K562 (cell line): ENCODE data around the gene SIGLEC1. TPM values are rescaled to one million over a fixed set of nuclear protein-coding genes. Genes with fewer than 3 reads are reported as not detected.

Source experiments
- ATAC-seq: fragments of 200-7000 bp; cut with Tn5 transposase; 3 replicates; pipeline ENCODE4 v1.9.1; 2020; ENCODE audit warnings: moderate library complexity
- BruUV-seq: library from RNA; stranded (reverse); fragments of 400-500 nt; replicated peaks from 2 replicates; lab custom pipeline; 2021; lab: Mats Ljungman, UMichigan
- CTCF ChIA-PET: fragments of 300-600 bp; formaldehyde crosslinking; extraction: SDS; loops from one replicate; lab custom pipeline; 2021; ENCODE audit warnings: low intra/inter-chr PET ratio; lab: Yijun Ruan, JAX
- POLR2A ChIA-PET: fragments of 300-600, 350-650 bp; sonication (Branson Sonifier 250); formaldehyde crosslinking; extraction: SDS; loops from one replicate; lab custom pipeline; 2021; ENCODE audit warnings: antibody characterized with exemption, inconsistent platforms; lab: Yijun Ruan, JAX
- DNase-seq, 4 experiments: peaks; one replicate each; pipeline versions ENCODE4 v3.0.0 to v3.0.0-alpha.2; 2011 to 2018; ENCODE audit warnings: low spot score in 3 of 4, mixed read lengths in 3 of 4; ENCODE audit errors: extremely low read depth in 1 of 4
- FAIRE-seq: peaks from 2 replicates; lab custom pipeline; 2011; peaks lifted over from hg19 to GRCh38; lab: Jason Lieb, UNC
- H2AFZ ChIP-seq: 2 replicates; pipeline ENCODE4 v1.6.0; 2011; ENCODE audit warnings: low read depth, low read length, control low read depth, inconsistent platforms
- H3K27ac ChIP-seq: fragments of 200-600 bp; 3 replicates; pipeline ENCODE4 v1.8.0; 2011; ENCODE audit warnings: low read depth, mild to moderate bottlenecking, control low read depth, inconsistent platforms, low read length, moderate library complexity, mixed read lengths; ENCODE audit errors: extremely low read depth
- H3K27me3 ChIP-seq, 2 experiments: fragments of 300-600 bp in 1 of 2; 2 replicates in 1 of 2; 3 replicates in 1 of 2; pipeline versions ENCODE4 v1.6.0 to v1.8.0; 2011; ENCODE audit warnings: inconsistent platforms in 2 of 2, low read length in 2 of 2, mild to moderate bottlenecking in 1 of 2, mixed read lengths in 1 of 2, moderate library complexity in 1 of 2; ENCODE audit not compliant: control insufficient read depth in 2 of 2, insufficient read depth in 2 of 2
- H3K36me3 ChIP-seq: fragments of 300-600 bp; 3 replicates; pipeline ENCODE4 v1.8.0; 2011; ENCODE audit warnings: mild to moderate bottlenecking, low read length, inconsistent platforms; ENCODE audit not compliant: control insufficient read depth, insufficient read depth
- H3K4me1 ChIP-seq, 2 experiments: fragments of 200-600 bp in 1 of 2; replicated peaks in 1 of 2; 2 replicates in 1 of 2; 3 replicates in 1 of 2; pipeline versions ENCODE4 v1.5.1 to v1.8.0; 2011; ENCODE audit warnings: inconsistent platforms in 2 of 2, low read length in 2 of 2, mild to moderate bottlenecking in 1 of 2, mixed read lengths in 1 of 2, moderate library complexity in 1 of 2; ENCODE audit not compliant: control insufficient read depth in 2 of 2, insufficient read depth in 2 of 2
- H3K4me2 ChIP-seq: 2 replicates; pipeline ENCODE4 v1.6.1; 2011; ENCODE audit warnings: low read length, control low read depth, inconsistent platforms, mixed read lengths; ENCODE audit not compliant: insufficient read depth
- H3K4me3 ChIP-seq: fragments of 200-600 bp; sonication (generic), shearing (Covaris generic); 2 replicates; pipeline ENCODE4 v1.5.1; 2016; ENCODE audit warnings: control low read depth, inconsistent platforms
- H3K79me2 ChIP-seq: fragments of 200-600 bp; 3 replicates; pipeline ENCODE4 v1.8.0; 2011; ENCODE audit warnings: low read length, inconsistent platforms; ENCODE audit not compliant: control insufficient read depth, insufficient read depth
- H3K9ac ChIP-seq, 2 experiments: 2 replicates each; pipeline versions ENCODE4 v1.6.0 to v1.6.1; 2011; ENCODE audit warnings: low read depth in 2 of 2, low read length in 2 of 2, control low read depth in 1 of 2, inconsistent platforms in 1 of 2, mild to moderate bottlenecking in 1 of 2, mixed read lengths in 1 of 2; ENCODE audit not compliant: insufficient read depth in 1 of 2
- H3K9me1 ChIP-seq: one replicate; pipeline ENCODE4 v1.6.0; 2011; ENCODE audit warnings: inconsistent platforms, mild to moderate bottlenecking, low read length, moderate library complexity; ENCODE audit not compliant: control insufficient read depth, insufficient read depth
- H3K9me3 ChIP-seq: replicated peaks from 2 replicates; pipeline ENCODE4 v1.5.1; 2011; ENCODE audit warnings: low read depth, low read length, inconsistent platforms; ENCODE audit not compliant: control insufficient read depth, insufficient read depth
- H4K20me1 ChIP-seq: replicated peaks from 2 replicates; pipeline ENCODE4 v1.6.1; 2011; ENCODE audit warnings: low read length, inconsistent platforms, mixed read lengths; ENCODE audit not compliant: control insufficient read depth, insufficient read depth
- E2F1 ChIP-seq: sonication (generic); formaldehyde crosslinking; IDR thresholded peaks from 2 replicates; pipeline ENCODE4 v1.8.1; 2023; ENCODE audit warnings: mild to moderate bottlenecking, missing genetic modification reagents, moderate library complexity
- FOXJ2 ChIP-seq: fragments of 200-800 bp; sonication (Bioruptor generic); IDR thresholded peaks from 2 replicates; pipeline ENCODE4 v1.6.1; 2016; ENCODE audit warnings: missing genetic modification characterization, missing compliant biosample characterization
- HMG20A ChIP-seq: fragments of 450-650 bp; formaldehyde crosslinking; conservative IDR thresholded peaks from 2 replicates; pipeline ENCODE4 v1.4.0; 2020; ENCODE audit warnings: mild to moderate bottlenecking, mixed read lengths
- KHSRP ChIP-seq: fragments of 450-650 bp; IDR thresholded peaks from 2 replicates; pipeline ENCODE4 v1.6.1; 2017
- TEAD2 ChIP-seq: fragments of 450-650 bp; IDR thresholded peaks from 2 replicates; pipeline ENCODE4 v1.6.1; 2016; ENCODE audit warnings: missing genetic modification characterization, control low read depth, missing compliant biosample characterization
- ZNF274 ChIP-seq: IDR thresholded peaks from 2 replicates; pipeline ENCODE4 v1.6.1; 2011; ENCODE audit warnings: low read depth, mild to moderate bottlenecking, low read length, moderate library complexity, borderline replicate concordance
- WGBS: fragments of 100-300 bp; shearing (Covaris generic); methylation state at CpG from one replicate; pipeline ENCODE4 v1.1.6; 2016; ENCODE audit warnings: low coverage, mixed read lengths; ENCODE audit not compliant: insufficient coverage; ENCODE audit errors: missing lambda C conversion rate; 5-methylcytosine and 5-hydroxymethylcytosine counted together
- in situ Hi-C: fragments of 300-500 bp; cut with MboI; formaldehyde crosslinking; loops from 4 replicates; pipeline ENCODE4 v1.15.0; 2018; ENCODE audit warnings: inconsistent platforms, mixed read lengths
- intact Hi-C: fragments of 100-400 bp; cut with micrococcal nuclease; formaldehyde crosslinking; loops from 2 replicates; pipeline ENCODE4 v1.14.2; 2022
- polyA plus RNA-seq, 8 experiments: library from polyadenylated mRNA; depleted of rRNA in 4 of 8; stranded (reverse) in 5 of 8; unstranded in 3 of 8; fragments of >200 nt; fragmentation: Nextera tagmentation in 2 of 8; fragmentation: Illumina TruSeq in 1 of 8; extraction: Ambion mirVana in 2 of 8; extraction: Trizol in 1 of 8; gene quantifications; 2 replicates each; pipeline versions ENCODE4 v1.2.1 to v1.2.3, GENCODE V29; 2011 to 2014; ENCODE audit warnings: inconsistent platforms in 1 of 8, missing spikeins in 1 of 8
- total RNA-seq, 7 experiments: library from RNA; depleted of rRNA in 6 of 7; stranded (reverse); fragments of >200 nt in 6 of 7; fragmentation: Illumina TruSeq in 2 of 7; extraction: Trizol in 2 of 7; gene quantifications; 2 replicates each; pipeline versions ENCODE4 v1.2.1 to v1.2.3, GENCODE V29; 2011 to 2021; ENCODE audit warnings: low replicate concordance in 1 of 7

The SIGLEC1 gene
- total and polyA plus RNA-seq, 9 of the 15 experiments (the other 6 are each of a cell fraction or from before 2014, with no cell fraction given) = 0.05 to 0.07 TPM; not detected in 7

- H4K20me1 ChIP-seq = no peaks in the 10 kb centered on the region
- in situ Hi-C loops (no loop called here), intact Hi-C loops (no loop called here)
- peaks cover 8 to 13% of the 10 kb centered on the region in 2 experiments; a peak in 4 of 5 replicates for H3K4me1 ChIP-seq
- ATAC-seq (no peak), FAIRE-seq (no peak), DNase-seq (no peak)
- H3K9me1 ChIP-seq = no peaks in the 10 kb centered on the region
- no peak overlapping the region for H3K9ac ChIP-seq
- H2AFZ ChIP-seq = no peak overlapping the region
- CTCF ChIA-PET = no interaction called here
- no peak overlapping the region for H3K4me3 ChIP-seq
- peaks cover 4 to 34% of the 10 kb centered on the region in 2 experiments; a peak in 3 of 5 replicates for H3K27me3 ChIP-seq
- no TSS peak for BruUV-seq
- no peaks in the 10 kb centered on the region for H3K36me3 ChIP-seq
- H3K79me2 ChIP-seq = no peaks in the 10 kb centered on the region
- POLR2A ChIA-PET = interaction anchor here (0.6 kb wide), 1 partner anchor 52 kb away, joined by 3 read pairs; the partner anchor contains the start of gene SPEF1
- no peak overlapping the region for H3K4me2 ChIP-seq
- WGBS = 13% methylated on average over 1 of the region's 6 CpGs
- no peaks in the 10 kb centered on the region for H3K9me3 ChIP-seq
- TF ChIP-seq ZNF274 (no peak), KHSRP (no peak)
- no peak overlapping the region for H3K27ac ChIP-seq
Measured at GRCh38 chr20:3729378-3729777, 17.0 kb upstream of the SIGLEC1 start.

DNA sequence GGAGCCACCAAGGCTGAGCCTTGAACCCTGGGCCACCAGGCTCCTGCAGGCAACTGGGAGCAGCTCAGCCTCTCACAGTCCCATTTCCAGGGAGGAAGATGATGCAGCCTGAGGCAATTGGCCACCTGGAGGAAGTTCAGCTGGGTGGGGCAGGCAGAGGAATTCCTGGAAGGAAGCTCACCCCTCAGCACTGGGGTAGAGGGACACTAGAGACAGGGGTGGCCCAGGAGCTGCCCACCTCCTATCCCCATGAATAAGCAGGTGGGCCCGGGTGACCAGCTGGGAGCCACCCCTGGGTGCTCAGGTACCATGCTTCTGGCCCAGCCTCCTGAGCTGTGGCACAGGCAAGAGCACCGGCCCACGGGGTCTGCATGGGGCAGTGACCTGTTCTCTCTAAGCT lies 16.5 kb upstream of the SIGLEC1 start:
- TF ChIP-seq E2F1 (CRISPR knock-in tag) = no peak
- no peak for TF ChIP-seq HMG20A
- no peak for TF ChIP-seq FOXJ2
- TF ChIP-seq TEAD2 (tag) = no peak
- TF ChIP-seq, all 486 proteins: peak for 0
- no peak overlapping the region for H3K27ac ChIP-seq
- no peak overlapping the region for H2AFZ ChIP-seq
- BruUV-seq = no TSS peak
- no peak for FAIRE-seq
- H4K20me1 ChIP-seq = no peaks in the 10 kb centered on the region
- ChIA-PET POLR2A (interaction anchor here (0.6 to 0.9 kb wide), 3 partner anchors 8 to 52 kb away, joined by 3 to 5 read pairs (median 3); partner anchors contain the start of gene SPEF1), CTCF (no interaction called here)
- WGBS = 4% methylated on average over 3 of the region's 3 CpGs
- H3K9ac ChIP-seq = no peak overlapping the region; a peak in 1 of 4 replicates
- H3K79me2 ChIP-seq = no peaks in the 10 kb centered on the region
- no peaks in the 10 kb centered on the region for H3K9me1 ChIP-seq
- in situ Hi-C loops = no loop called here
- intact Hi-C loops = no loop called here
- no peak for ATAC-seq
- peaks cover 8 to 13% of the 10 kb centered on the region in 2 experiments; a peak in 4 of 5 replicates for H3K4me1 ChIP-seq
- H3K9me3 ChIP-seq = no peaks in the 10 kb centered on the region
- no peak for DNase-seq
- no peak overlapping the region for H3K4me3 ChIP-seq
- no peak overlapping the region for H3K4me2 ChIP-seq
- no peaks in the 10 kb centered on the region for H3K36me3 ChIP-seq
- peaks cover 4 to 34% of the 10 kb centered on the region in 2 experiments; a peak in 3 of 5 replicates for H3K27me3 ChIP-seq
